Neural cell (in vitro differentiated cells): ENCODE measurements around the gene NTF3. TPM values are rescaled to one million over a fixed set of nuclear protein-coding genes. Genes with fewer than 3 reads are reported as not detected.

ENCODE experiments used
- H2AFZ ChIP-seq: fragments of 200-600, 300-800 bp; sonication (generic), shearing (Covaris generic); 2 replicates; pipeline ENCODE4 v1.6.0; 2014; ENCODE audit warnings: low read depth, mild to moderate bottlenecking, antibody characterized with exemption, low read length, moderate library complexity
- H3F3A ChIP-seq: fragments of 200-600 bp; shearing (Covaris generic); 2 replicates; pipeline ENCODE4 v1.6.1; 2016; ENCODE audit warnings: mild to moderate bottlenecking, moderate library complexity, mixed read lengths, antibody characterized with exemption, low read length; ENCODE audit not compliant: insufficient read depth, poor library complexity, severe bottlenecking
- H3K27ac ChIP-seq: fragments of 200-600, 300-800 bp; sonication (generic), shearing (Covaris generic); 2 replicates; pipeline ENCODE4 v1.5.1; 2014; ENCODE audit warnings: mild to moderate bottlenecking, low read length, moderate library complexity
- H3K27me3 ChIP-seq: fragments of 300-800, 200-600 bp; sonication (generic), shearing (Covaris generic); 2 replicates; pipeline ENCODE4 v1.6.0; 2014; ENCODE audit warnings: mild to moderate bottlenecking, low read depth, low read length, moderate library complexity; ENCODE audit not compliant: insufficient read depth
- H3K36me3 ChIP-seq: fragments of 300-800, 200-600 bp; sonication (generic), shearing (Covaris generic); 2 replicates; pipeline ENCODE4 v1.5.1; 2014; ENCODE audit warnings: mild to moderate bottlenecking, antibody characterized with exemption, low read length, moderate library complexity; ENCODE audit not compliant: insufficient read depth
- H3K4me2 ChIP-seq: fragments of 300-800, 200-600 bp; sonication (generic), shearing (Covaris generic); 2 replicates; pipeline ENCODE4 v1.6.0; 2014; ENCODE audit warnings: mild to moderate bottlenecking, low read length
- H3K4me3 ChIP-seq: fragments of 300-800, 200-600 bp; sonication (generic), shearing (Covaris generic); 2 replicates; pipeline ENCODE4 v1.5.1; 2014; ENCODE audit warnings: mild to moderate bottlenecking, low read length, moderate library complexity
- H3K79me2 ChIP-seq: fragments of 200-600 bp; shearing (Covaris generic); replicated peaks from 2 replicates; pipeline ENCODE4 v1.6.0; 2014; ENCODE audit warnings: mild to moderate bottlenecking, low read length, moderate library complexity; ENCODE audit not compliant: insufficient read depth
- H3K9ac ChIP-seq: fragments of 300-800, 200-600 bp; sonication (generic), shearing (Covaris generic); 2 replicates; pipeline ENCODE4 v1.6.1; 2016; ENCODE audit warnings: mild to moderate bottlenecking, low read length, mixed read lengths
- H3K9me2 ChIP-seq: fragments of 200-600 bp; shearing (Covaris generic); 2 replicates; pipeline ENCODE4 v1.6.1; 2016; ENCODE audit warnings: mild to moderate bottlenecking, low read length, mixed read lengths; ENCODE audit not compliant: insufficient read depth
- H3K9me3 ChIP-seq: fragments of 200-600, 300-800 bp; sonication (generic), shearing (Covaris generic); 2 replicates; pipeline ENCODE4 v1.6.1; 2016; ENCODE audit warnings: mild to moderate bottlenecking, mixed run types, low read length, moderate library complexity, mixed read lengths
- H4K20me1 ChIP-seq: fragments of 200-600 bp; shearing (Covaris generic); 2 replicates; pipeline ENCODE4 v1.6.1; 2016; ENCODE audit warnings: mild to moderate bottlenecking, mixed run types; ENCODE audit not compliant: insufficient read depth
- EP300 ChIP-seq: fragments of 450-650 bp; conservative IDR thresholded peaks from 2 replicates; pipeline ENCODE4 v1.6.1; 2014; ENCODE audit warnings: antibody characterized with exemption, mild to moderate bottlenecking, moderate library complexity; ENCODE audit not compliant: poor library complexity, severe bottlenecking
- EZH2 ChIP-seq: fragments of 200-600, 300-800 bp; shearing (Covaris generic), sonication (generic); IDR thresholded peaks from 2 replicates; pipeline ENCODE4 v1.6.1; 2014; ENCODE audit warnings: antibody characterized with exemption, low read length, borderline replicate concordance, mild to moderate bottlenecking; ENCODE audit not compliant: insufficient read depth, poor library complexity, severe bottlenecking
- MXI1 ChIP-seq: fragments of 450-650 bp; conservative IDR thresholded peaks from 2 replicates; pipeline ENCODE4 v1.6.1; 2014; ENCODE audit warnings: antibody characterized with exemption, mild to moderate bottlenecking; ENCODE audit not compliant: poor library complexity, severe bottlenecking
- POLR2AphosphoS5 ChIP-seq: IDR thresholded peaks from 2 replicates; pipeline ENCODE4 v1.6.1; 2012
- RAD21 ChIP-seq: fragments of 450-650 bp; conservative IDR thresholded peaks from 2 replicates; pipeline ENCODE4 v1.6.1; 2014; ENCODE audit warnings: antibody characterized with exemption, mild to moderate bottlenecking, moderate library complexity
- SMC3 ChIP-seq: fragments of 450-650 bp; conservative IDR thresholded peaks from 2 replicates; pipeline ENCODE4 v1.6.1; 2014; ENCODE audit warnings: antibody characterized with exemption, mild to moderate bottlenecking, moderate library complexity; ENCODE audit not compliant: poor library complexity
- TAF1 ChIP-seq: IDR thresholded peaks from 2 replicates; pipeline ENCODE4 v1.6.1; 2012; ENCODE audit warnings: low read depth
- polyA minus RNA-seq: library from RNA; depleted of rRNA, polyadenylated mRNA; stranded (reverse); fragments of >200 nt; gene quantifications from 2 replicates; pipeline ENCODE4 v1.2.3, GENCODE V29; 2014
- polyA plus RNA-seq: library from polyadenylated mRNA; depleted of rRNA; stranded (reverse); fragments of >200 nt; gene quantifications from 2 replicates; pipeline ENCODE4 v1.2.3, GENCODE V29; 2014
- TF ChIP-seq, protein P1 (sequence below): fragments of 450-650 bp; IDR thresholded peaks from 2 replicates; pipeline ENCODE4 v1.5.1; 2014; ENCODE audit warnings: antibody characterized with exemption, mild to moderate bottlenecking, moderate library complexity; ENCODE audit not compliant: poor library complexity, severe bottlenecking
- TF ChIP-seq, protein P2 (sequence below): IDR thresholded peaks from 2 replicates; pipeline ENCODE4 v1.6.1; 2012; ENCODE audit warnings: borderline replicate concordance

NTF3 gene
- polyA plus RNA-seq (not detected in 2 replicates), polyA minus RNA-seq (not detected in 2 replicates)

DNA sequence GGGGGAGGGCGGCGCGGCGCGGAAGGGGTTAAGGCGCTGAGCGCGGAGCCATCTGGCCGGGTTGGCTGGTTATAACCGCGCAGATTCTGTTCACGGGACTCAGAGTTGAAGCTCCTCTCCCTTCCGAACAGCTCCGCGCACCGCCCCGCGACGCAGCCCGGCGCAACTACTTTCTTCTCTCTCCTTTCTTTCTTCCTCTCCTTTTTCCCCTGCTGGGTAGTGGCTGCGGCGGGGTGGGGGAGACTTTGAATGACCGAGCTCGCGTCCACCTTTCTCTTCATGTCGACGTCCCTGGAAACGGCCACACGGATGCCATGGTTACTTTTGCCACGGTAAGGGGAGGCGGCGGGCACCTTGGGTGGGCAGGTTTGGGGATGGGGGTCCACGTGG lies at the start of gene NTF3:
NTF3 (plus strand) TSS at position 98 of the 390 bp plus-strand sequence; CDS start at position 315, 217 bp downstream.
- TF ChIP-seq EP300: no peak
- no peak for TF ChIP-seq RAD21
- no peak for TF ChIP-seq TAF1
- Histone ChIP-seq H3K4me2 (peak within 1 kb of the TSS; percentile 70), H3K27ac (no peak within 1 kb of the TSS), H4K20me1 (no peaks in the 10 kb centered on the region), H3K27me3 (peaks cover 83% of the 10 kb centered on the region), H3K9ac (no peak within 1 kb of the TSS), H3K36me3 (no peaks in the 10 kb centered on the region), H3F3A (no peaks in the 10 kb centered on the region), H2AFZ (no peak within 1 kb of the TSS), H3K79me2 (no peaks in the 10 kb centered on the region), H3K4me3 (peak within 1 kb of the TSS; percentile 66), H3K9me2 (no peaks in the 10 kb centered on the region), H3K9me3 (no peaks in the 10 kb centered on the region)

DNA sequence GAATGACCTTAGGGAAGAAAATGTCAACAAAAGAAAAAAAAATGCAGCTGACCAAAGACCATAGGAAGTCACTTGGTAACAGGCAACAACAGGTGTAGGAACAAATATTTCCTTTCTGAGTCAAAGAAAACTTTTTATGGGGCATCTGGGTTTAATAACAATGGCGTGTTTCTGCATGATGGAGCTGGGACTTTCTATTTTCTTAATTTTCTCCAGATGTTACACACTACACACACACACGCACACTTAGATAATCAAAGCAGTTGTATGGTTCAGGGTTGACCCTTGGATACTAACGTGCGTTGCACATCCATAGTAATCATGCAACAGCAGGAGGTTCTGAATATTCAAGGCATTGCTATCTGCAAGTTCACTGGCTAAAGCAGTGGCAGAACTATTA lies 47.9 kb upstream of the NTF3 start:
- H3K9ac ChIP-seq: no peak overlapping the region
- no peak for TF ChIP-seq MXI1
- no peak for TF ChIP-seq EP300
- no peak for TF ChIP-seq POLR2AphosphoS5
- no peak for TF ChIP-seq RAD21
- TF ChIP-seq, protein P1, sequence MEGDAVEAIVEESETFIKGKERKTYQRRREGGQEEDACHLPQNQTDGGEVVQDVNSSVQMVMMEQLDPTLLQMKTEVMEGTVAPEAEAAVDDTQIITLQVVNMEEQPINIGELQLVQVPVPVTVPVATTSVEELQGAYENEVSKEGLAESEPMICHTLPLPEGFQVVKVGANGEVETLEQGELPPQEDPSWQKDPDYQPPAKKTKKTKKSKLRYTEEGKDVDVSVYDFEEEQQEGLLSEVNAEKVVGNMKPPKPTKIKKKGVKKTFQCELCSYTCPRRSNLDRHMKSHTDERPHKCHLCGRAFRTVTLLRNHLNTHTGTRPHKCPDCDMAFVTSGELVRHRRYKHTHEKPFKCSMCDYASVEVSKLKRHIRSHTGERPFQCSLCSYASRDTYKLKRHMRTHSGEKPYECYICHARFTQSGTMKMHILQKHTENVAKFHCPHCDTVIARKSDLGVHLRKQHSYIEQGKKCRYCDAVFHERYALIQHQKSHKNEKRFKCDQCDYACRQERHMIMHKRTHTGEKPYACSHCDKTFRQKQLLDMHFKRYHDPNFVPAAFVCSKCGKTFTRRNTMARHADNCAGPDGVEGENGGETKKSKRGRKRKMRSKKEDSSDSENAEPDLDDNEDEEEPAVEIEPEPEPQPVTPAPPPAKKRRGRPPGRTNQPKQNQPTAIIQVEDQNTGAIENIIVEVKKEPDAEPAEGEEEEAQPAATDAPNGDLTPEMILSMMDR: no peak
- no peak for TF ChIP-seq EZH2
- no peak for TF ChIP-seq TAF1
- TF ChIP-seq SMC3: no peak
- TF ChIP-seq, protein P2, sequence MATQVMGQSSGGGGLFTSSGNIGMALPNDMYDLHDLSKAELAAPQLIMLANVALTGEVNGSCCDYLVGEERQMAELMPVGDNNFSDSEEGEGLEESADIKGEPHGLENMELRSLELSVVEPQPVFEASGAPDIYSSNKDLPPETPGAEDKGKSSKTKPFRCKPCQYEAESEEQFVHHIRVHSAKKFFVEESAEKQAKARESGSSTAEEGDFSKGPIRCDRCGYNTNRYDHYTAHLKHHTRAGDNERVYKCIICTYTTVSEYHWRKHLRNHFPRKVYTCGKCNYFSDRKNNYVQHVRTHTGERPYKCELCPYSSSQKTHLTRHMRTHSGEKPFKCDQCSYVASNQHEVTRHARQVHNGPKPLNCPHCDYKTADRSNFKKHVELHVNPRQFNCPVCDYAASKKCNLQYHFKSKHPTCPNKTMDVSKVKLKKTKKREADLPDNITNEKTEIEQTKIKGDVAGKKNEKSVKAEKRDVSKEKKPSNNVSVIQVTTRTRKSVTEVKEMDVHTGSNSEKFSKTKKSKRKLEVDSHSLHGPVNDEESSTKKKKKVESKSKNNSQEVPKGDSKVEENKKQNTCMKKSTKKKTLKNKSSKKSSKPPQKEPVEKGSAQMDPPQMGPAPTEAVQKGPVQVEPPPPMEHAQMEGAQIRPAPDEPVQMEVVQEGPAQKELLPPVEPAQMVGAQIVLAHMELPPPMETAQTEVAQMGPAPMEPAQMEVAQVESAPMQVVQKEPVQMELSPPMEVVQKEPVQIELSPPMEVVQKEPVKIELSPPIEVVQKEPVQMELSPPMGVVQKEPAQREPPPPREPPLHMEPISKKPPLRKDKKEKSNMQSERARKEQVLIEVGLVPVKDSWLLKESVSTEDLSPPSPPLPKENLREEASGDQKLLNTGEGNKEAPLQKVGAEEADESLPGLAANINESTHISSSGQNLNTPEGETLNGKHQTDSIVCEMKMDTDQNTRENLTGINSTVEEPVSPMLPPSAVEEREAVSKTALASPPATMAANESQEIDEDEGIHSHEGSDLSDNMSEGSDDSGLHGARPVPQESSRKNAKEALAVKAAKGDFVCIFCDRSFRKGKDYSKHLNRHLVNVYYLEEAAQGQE: no peak
- H3K9me2 ChIP-seq: no peaks in the 10 kb centered on the region
- no peaks in the 10 kb centered on the region for H3K9me3 ChIP-seq
- no peaks in the 10 kb centered on the region for H3K79me2 ChIP-seq
- no peak overlapping the region for H2AFZ ChIP-seq
- H3K27me3 ChIP-seq: no peaks in the 10 kb centered on the region
- no peaks in the 10 kb centered on the region for H4K20me1 ChIP-seq
- H3F3A ChIP-seq: no peaks in the 10 kb centered on the region
- no peak overlapping the region for H3K4me3 ChIP-seq
- no peaks in the 10 kb centered on the region for H3K36me3 ChIP-seq
- no peak overlapping the region for H3K4me2 ChIP-seq
- no peak overlapping the region for H3K27ac ChIP-seq
